ENCODE data around the gene ELMO2. TPM values are rescaled to one million over a fixed set of nuclear protein-coding genes. Genes with fewer than 3 reads are reported as not detected.

The ELMO2 gene
- total and polyA plus RNA-seq, 12 donors: 17.2 to 46.0 (median 27.5) TPM

DNA sequence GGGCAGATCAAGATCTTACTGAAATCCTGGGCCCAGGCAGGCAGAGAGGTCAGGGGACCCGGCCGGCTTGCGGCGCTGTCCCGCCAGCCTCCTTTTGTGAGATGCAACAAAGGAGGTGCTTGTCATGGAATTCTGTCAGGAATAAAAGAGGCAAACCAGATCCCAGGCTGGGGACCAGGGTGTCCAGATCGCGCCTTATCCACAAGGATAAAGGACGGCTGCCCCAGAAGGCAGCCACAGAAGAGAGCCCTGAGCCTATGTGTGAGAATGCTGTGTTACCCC is 55.5 kb downstream of the ELMO2 start:
- intact Hi-C loops (cut with DNase I): loop anchor here in 2 of 10 donors (10.0 kb wide), 1 partner anchor 326 kb away; the partner anchor contains the start of gene SLC12A5 (in 2 of the 2)
- ATAC-seq (no peak), DNase-seq (no peak)
- no peaks in the 10 kb centered on the region for H3K9me3 ChIP-seq
- no peaks in the 10 kb centered on the region for H3K27me3 ChIP-seq
- 87% methylated on average over 8 of the region's 8 CpGs for WGBS, 2 donors
- peak overlapping the region in 1 of 10 donors; percentile 7 for H3K27ac ChIP-seq
- H3K36me3 ChIP-seq: peaks cover 0 to 73% (median 12%) of the 10 kb centered on the region in 9 donors
- H3K4me3 ChIP-seq: no peak overlapping the region
- H3K4me1 ChIP-seq: peaks cover 0 to 21% (median 8%) of the 10 kb centered on the region in 9 donors
- TF ChIP-seq, protein P1, sequence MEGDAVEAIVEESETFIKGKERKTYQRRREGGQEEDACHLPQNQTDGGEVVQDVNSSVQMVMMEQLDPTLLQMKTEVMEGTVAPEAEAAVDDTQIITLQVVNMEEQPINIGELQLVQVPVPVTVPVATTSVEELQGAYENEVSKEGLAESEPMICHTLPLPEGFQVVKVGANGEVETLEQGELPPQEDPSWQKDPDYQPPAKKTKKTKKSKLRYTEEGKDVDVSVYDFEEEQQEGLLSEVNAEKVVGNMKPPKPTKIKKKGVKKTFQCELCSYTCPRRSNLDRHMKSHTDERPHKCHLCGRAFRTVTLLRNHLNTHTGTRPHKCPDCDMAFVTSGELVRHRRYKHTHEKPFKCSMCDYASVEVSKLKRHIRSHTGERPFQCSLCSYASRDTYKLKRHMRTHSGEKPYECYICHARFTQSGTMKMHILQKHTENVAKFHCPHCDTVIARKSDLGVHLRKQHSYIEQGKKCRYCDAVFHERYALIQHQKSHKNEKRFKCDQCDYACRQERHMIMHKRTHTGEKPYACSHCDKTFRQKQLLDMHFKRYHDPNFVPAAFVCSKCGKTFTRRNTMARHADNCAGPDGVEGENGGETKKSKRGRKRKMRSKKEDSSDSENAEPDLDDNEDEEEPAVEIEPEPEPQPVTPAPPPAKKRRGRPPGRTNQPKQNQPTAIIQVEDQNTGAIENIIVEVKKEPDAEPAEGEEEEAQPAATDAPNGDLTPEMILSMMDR (IDR thresholded peaks at IDR 0.05): no peak

GRCh38 chr20:46350201-46350985 is 56.0 kb downstream of the ELMO2 start:
- intact Hi-C loops (cut with DNase I): loop anchor here in 2 of 10 donors (10.0 kb wide), 1 partner anchor 326 kb away; the partner anchor contains the start of gene SLC12A5 (in 2 of the 2)
- peaks cover 0 to 68% (median 12%) of the 10 kb centered on the region in 9 donors for H3K36me3 ChIP-seq
- no peaks in the 10 kb centered on the region for H3K27me3 ChIP-seq

GRCh38 chr20:46349742-46350056 is 56.7 kb downstream of the ELMO2 start:
- Histone ChIP-seq H3K36me3 (peaks cover 0 to 61% (median 12%) of the 10 kb centered on the region in 9 donors), H3K9me3 (no peaks in the 10 kb centered on the region), H3K4me1 (peaks cover 0 to 19% (median 8%) of the 10 kb centered on the region in 9 donors), H3K4me3 (no peak overlapping the region), H3K27ac (no peak overlapping the region), H3K27me3 (no peaks in the 10 kb centered on the region)
- 86 to 89% methylated on average over 4 of the region's 4 CpGs for WGBS, 2 donors
- ATAC-seq: no peak
- DNase-seq: no peak
- TF ChIP-seq, protein P1 (IDR thresholded peaks at IDR 0.05): no peak
- intact Hi-C loops (cut with DNase I): loop anchor here (1.0 to 10.0 kb wide), 8 partner anchors 212 to 365 kb away; partner anchors contain the start of gene SLC12A5 (in 2 of the 10)

More at GRCh38 chr20:46350201-46350985, 56.0 kb downstream of the ELMO2 start:
- WGBS, 2 donors: 74 to 77% methylated on average over 13 of the region's 13 CpGs
- DNase-seq (no peak), ATAC-seq (no peak)
- Histone ChIP-seq H3K27ac (peak overlapping the region in 1 of 10 donors; percentile 58), H3K4me3 (no peak overlapping the region), H3K9me3 (no peaks in the 10 kb centered on the region), H3K4me1 (peaks cover 0 to 19% (median 8%) of the 10 kb centered on the region in 9 donors)
- TF ChIP-seq, protein P1 (IDR thresholded peaks at IDR 0.05): no peak

- ATAC-seq (peak; percentile 48 to 77 (median 74)), DNase-seq (peak; percentile 49 to 64)
- H3K4me3 ChIP-seq: peak overlapping the region in 1 of 10 donors; percentile 8
- intact Hi-C loops (cut with DNase I): loop anchor here (1.0 to 10.0 kb wide), 7 partner anchors 212 to 364 kb away; no protein-coding TSS in a partner anchor
- H3K36me3 ChIP-seq: peaks cover 0 to 56% (median 12%) of the 10 kb centered on the region in 9 donors
- peaks cover 0 to 19% (median 8%) of the 10 kb centered on the region in 9 donors for H3K4me1 ChIP-seq
- H3K27ac ChIP-seq: no peak overlapping the region
- no peaks in the 10 kb centered on the region for H3K9me3 ChIP-seq
- TF ChIP-seq, protein P1 (IDR thresholded peaks at IDR 0.05): peak; percentile 58 to 89 (median 78)
- H3K27me3 ChIP-seq: peaks cover 0 to under 1% (median 0%) of the 10 kb centered on the region in 7 donors
- 33 to 46% methylated on average over 12 of the region's 12 CpGs for WGBS, 2 donors
These were observed 57.2 kb downstream of the ELMO2 start for GRCh38 chr20:46349035-46349741.
